KBM-7 (cell line): ENCODE measurements around the gene DCST1.
"Not testable (repeated sequence)": the region's sequence is repeated elsewhere in the genome, so short reads cannot be mapped to it uniquely, and the experiment has no call there.

Experiments
- DNase-seq: peaks from one replicate; pipeline ENCODE4 v3.0.0-alpha.2; 2015
- in situ Hi-C: fragments of 300-500 bp; cut with MboI; formaldehyde crosslinking; loops from 2 replicates; pipeline ENCODE4 v1.14.3; 2020; ENCODE audit warnings: low sequenced_read_pairs, low pct_unique_long_range_greater_than_20kb, mixed read lengths

DCST1 gene, protein sequence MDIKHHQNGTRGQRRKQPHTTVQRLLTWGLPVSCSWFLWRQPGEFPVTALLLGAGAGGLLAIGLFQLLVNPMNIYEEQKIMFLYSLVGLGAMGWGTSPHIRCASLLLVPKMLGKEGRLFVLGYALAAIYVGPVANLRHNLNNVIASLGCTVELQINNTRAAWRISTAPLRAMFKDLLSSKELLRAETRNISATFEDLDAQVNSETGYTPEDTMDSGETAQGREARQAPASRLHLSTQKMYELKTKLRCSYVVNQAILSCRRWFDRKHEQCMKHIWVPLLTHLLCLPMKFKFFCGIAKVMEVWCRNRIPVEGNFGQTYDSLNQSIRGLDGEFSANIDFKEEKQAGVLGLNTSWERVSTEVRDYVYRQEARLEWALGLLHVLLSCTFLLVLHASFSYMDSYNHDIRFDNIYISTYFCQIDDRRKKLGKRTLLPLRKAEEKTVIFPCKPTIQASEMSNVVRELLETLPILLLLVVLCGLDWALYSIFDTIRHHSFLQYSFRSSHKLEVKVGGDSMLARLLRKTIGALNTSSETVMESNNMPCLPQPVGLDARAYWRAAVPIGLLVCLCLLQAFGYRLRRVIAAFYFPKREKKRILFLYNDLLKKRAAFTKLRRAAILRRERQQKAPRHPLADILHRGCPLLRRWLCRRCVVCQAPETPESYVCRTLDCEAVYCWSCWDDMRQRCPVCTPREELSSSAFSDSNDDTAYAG

DNA sequence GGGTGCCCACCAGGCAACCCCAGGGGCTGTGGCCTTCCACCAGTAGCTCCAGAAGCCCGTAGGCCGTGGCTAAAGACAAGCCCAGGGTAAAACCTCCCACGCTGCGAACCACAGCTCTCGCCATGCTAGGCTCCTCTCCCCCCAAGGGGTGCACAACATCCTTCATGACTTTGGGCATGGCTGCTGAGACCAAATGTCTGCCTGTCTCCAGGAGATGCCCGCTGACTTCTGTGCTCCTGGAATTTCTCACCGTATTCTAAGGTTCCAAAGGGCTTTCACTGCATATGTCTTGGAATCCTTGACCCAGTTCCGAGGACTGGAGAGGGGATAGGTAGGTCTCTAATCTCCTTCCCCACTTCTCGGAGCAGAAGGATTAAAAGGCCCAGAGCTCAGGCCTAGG, at the start of gene DCST1, which contains the start of gene DCST2:
Gene DCST1, plus strand, starts transcription at position 301 of the 400 bp plus-strand sequence. CDS start 213 bp downstream, outside the sequence.
Gene DCST2, minus strand, starts transcription at position 258 of the 400 bp plus-strand sequence. Its CDS starts 80 bp downstream, at position 178.
- in situ Hi-C loops = no loop called here
- no peak for DNase-seq

GRCh38 chr1:154986736-154987135, 46.9 kb upstream of the DCST1 start:
- DNase-seq, in situ Hi-C loops: not testable (repeated sequence)

DNA sequence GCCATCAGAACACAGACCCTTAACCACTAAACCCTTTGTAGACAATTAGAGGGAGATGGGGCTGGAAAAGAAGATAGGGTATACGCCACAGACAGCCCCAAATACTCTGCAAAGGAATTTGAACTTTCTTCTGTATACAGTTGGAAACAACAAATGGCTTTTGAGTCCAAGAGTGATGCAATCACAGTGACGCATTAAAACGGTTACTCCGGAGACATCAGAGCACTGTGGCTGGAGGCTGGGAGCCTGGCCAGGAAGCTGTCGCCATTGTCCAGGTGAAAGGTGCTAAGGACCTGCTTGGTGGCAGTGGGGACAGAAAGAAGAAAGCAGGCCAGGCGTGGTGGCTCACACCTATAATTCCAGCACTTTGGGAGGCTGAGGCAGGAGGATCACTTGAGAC, 46.3 kb upstream of the DCST1 start:
- in situ Hi-C loops = no loop called here

DNA sequence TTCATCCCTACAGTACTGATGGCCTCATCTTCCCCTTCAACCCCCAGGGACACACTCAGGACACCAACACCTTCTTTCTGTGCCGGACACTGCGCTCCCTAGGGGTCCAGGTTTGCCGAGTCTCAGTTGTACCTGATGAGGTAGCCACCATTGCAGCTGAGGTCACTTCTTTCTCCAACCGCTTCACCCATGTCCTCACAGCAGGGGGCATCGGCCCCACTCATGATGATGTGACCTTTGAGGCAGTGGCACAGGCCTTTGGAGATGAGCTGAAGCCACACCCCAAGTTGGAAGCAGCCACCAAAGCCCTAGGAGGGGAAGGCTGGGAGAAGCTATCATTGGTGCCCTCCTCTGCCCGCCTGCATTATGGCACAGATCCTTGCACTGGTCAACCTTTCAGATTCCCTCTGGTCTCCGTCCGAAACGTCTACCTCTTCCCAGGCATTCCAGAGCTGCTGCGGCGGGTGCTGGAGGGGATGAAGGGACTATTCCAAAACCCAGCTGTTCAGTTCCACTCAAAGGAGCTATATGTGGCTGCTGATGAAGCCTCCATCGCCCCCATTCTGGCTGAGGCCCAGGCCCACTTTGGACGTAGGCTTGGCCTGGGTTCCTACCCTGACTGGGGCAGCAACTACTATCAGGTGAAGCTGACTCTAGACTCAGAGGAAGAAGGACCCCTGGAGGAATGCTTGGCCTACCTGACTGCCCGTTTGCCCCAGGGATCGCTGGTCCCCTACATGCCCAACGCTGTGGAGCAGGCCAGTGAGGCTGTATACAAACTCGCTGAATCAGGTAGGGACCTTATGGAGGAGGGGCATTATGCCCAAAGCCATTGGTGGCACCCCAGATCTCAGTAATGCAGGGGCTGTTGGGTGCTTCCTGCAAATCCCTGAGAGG, 45.3 kb upstream of the DCST1 start:
- in situ Hi-C loops = no loop called here
- DNase-seq = no peak

More for the DNA sequence above, 46.3 kb upstream of the DCST1 start:
- DNase-seq = no peak

- no peak for DNase-seq
- in situ Hi-C loops = no loop called here
These were observed 44.3 kb upstream of the DCST1 start for GRCh38 chr1:154989195-154989860.

GRCh38 chr1:154990276-154990675, 43.3 kb upstream of the DCST1 start:
- in situ Hi-C loops = no loop called here
- DNase-seq = no peak

DNA sequence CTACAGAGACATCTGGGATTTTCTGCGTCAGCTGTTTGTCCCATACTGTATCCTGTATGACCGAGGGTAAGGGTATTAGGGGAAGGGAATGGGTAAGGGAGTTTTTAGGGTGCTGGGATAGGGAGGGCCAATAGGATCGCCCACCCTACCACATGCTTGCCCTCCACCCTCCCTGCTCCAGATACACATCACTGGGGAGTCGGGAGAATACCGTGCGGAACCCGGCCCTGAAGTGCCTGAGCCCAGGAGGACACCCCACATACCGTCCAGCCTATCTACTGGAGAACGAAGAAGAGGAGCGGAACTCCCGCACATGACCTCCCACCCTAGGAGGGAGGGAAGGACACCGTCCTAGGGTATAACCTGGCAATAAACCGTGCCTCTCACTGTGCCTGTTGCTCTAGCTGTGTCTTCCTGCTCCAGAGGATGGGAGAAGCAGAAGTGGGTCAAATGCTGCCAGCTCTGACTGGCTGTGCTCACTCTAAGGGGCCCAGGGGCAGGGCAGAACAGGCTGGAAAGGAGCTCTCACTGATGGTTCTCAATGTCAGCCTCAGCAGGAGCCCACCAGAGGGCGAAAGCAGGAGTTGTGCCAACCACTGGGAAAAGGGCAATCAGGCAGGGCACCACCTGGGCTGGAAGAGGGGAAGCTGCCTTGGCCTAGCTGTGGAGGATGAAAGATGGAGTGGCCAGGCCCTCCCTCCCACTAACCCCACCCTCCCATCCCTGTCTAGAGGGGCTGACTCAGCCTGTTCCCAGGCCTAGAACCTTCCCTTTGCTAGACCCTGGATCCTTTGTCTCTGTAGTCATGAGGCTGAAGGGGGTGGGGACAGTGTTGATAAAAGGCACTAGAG, 40.7 kb upstream of the DCST1 start:
- in situ Hi-C loops = no loop called here
- no peak for DNase-seq

- no peak for DNase-seq
- in situ Hi-C loops = no loop called here
These were observed 39.9 kb upstream of the DCST1 start, which contains the start of gene LENEP for GRCh38 chr1:154993572-154994268. LENEP (plus strand) TSS chr1:154993586; CDS start chr1:154993608, 22 bp downstream.

GRCh38 chr1:154994269-154994587, 39.4 kb upstream of the DCST1 start:
- DNase-seq = no peak
- in situ Hi-C loops = no loop called here

DNA sequence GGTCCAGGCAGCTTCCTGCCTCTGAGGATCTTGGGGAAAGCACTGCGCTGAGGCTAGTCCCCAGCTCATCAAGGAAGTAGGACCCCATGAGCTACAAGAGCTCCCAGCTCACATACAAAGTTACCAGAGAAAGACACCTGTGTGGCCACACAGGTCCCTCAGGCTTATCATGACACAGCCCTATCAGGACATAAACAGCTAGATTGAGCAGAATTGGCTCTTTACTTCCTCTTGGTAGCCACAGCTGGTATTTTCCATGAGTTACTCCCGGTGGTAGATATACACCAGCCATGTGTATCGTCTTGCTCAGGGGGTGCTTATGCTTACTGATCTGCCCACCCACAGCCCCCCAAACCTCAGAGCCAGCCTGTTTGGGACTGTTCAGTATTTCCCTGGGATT, 39.0 kb upstream of the DCST1 start:
- in situ Hi-C loops = no loop called here

GRCh38 chr1:154995301-154995983, 38.2 kb upstream of the DCST1 start:
- peak; percentile 64 for DNase-seq
- in situ Hi-C loops = not testable (repeated sequence)

More for the DNA sequence above, 39.0 kb upstream of the DCST1 start:
- DNase-seq = no peak

- DNase-seq = peak; percentile 81
- in situ Hi-C loops = no loop called here
These were observed 36.5 kb upstream of the DCST1 start for GRCh38 chr1:154996966-154997701.

- no peak for DNase-seq
- in situ Hi-C loops = no loop called here
These were observed 35.3 kb upstream of the DCST1 start for GRCh38 chr1:154998201-154998780.

GRCh38 chr1:154998818-154999570, 34.6 kb upstream of the DCST1 start:
- in situ Hi-C loops = no loop called here
- DNase-seq = peak; percentile 91
